IMR-90 (cell line): Measurements from ENCODE around the gene CPED1. TPM values are rescaled to one million over a fixed set of nuclear protein-coding genes. Genes with fewer than 3 reads are reported as not detected.

Experiments
- ATAC-seq: fragments of 200-7000 bp; cut with Tn5 transposase; 2 replicates; pipeline ENCODE4 v1.9.1; 2020; ENCODE audit warnings: low read depth, mild to moderate bottlenecking, moderate library complexity
- BruUV-seq: library from RNA; stranded (reverse); fragments of 400-500 nt; replicated peaks from 2 replicates; lab custom pipeline; 2021; lab: Mats Ljungman, UMichigan
- CTCF ChIA-PET: fragments of 300-600 bp; formaldehyde crosslinking; extraction: SDS; loops from one replicate; lab custom pipeline; 2021; ENCODE audit warnings: antibody characterized with exemption; lab: Yijun Ruan, JAX
- POLR2A ChIA-PET: fragments of 300-600 bp; sonication (Branson Sonifier 250); formaldehyde crosslinking; loops from one replicate; lab custom pipeline; 2022; ENCODE audit warnings: antibody characterized with exemption; ENCODE audit not compliant: unreplicated experiment; lab: Charles Lee
- DNase-seq: peaks from one replicate; pipeline ENCODE4 v3.0.0; 2013
- H2AFZ ChIP-seq: replicated peaks from 2 replicates; pipeline ENCODE3; 2013; ENCODE audit warnings: low read length, mild to moderate bottlenecking; ENCODE audit not compliant: poor library complexity
- H2AK5ac ChIP-seq: 2 replicates; pipeline ENCODE4 v1.6.1; 2013; ENCODE audit warnings: low read depth, low read length, inconsistent platforms
- H2AK9ac ChIP-seq: replicated peaks from 2 replicates; pipeline ENCODE3; 2013; ENCODE audit warnings: mild to moderate bottlenecking, low read depth, low read length, moderate library complexity; ENCODE audit not compliant: poor library complexity
- H2BK120ac ChIP-seq: 2 replicates; pipeline ENCODE4 v1.6.1; 2013; ENCODE audit warnings: low read depth, low read length, inconsistent platforms
- H2BK15ac ChIP-seq: 3 replicates; pipeline ENCODE4 v1.6.1; 2013; ENCODE audit warnings: low read depth, low read length, inconsistent platforms
- H2BK20ac ChIP-seq: 2 replicates; pipeline ENCODE4 v1.6.1; 2013; ENCODE audit warnings: low read depth, mild to moderate bottlenecking, inconsistent platforms, low read length, moderate library complexity
- H2BK5ac ChIP-seq: 2 replicates; pipeline ENCODE4 v1.6.1; 2013; ENCODE audit warnings: mild to moderate bottlenecking, low read depth, low read length, inconsistent platforms; ENCODE audit not compliant: poor library complexity, severe bottlenecking
- H3K14ac ChIP-seq: replicated peaks from 2 replicates; pipeline ENCODE4 v1.6.1; 2013; ENCODE audit warnings: low read depth, low read length, inconsistent platforms
- H3K18ac ChIP-seq: 2 replicates; pipeline ENCODE4 v1.6.1; 2013; ENCODE audit warnings: low read depth, low read length, control low read depth
- H3K23ac ChIP-seq: 2 replicates; pipeline ENCODE4 v1.6.1; 2013; ENCODE audit warnings: low read depth, low read length, inconsistent platforms
- H3K27ac ChIP-seq: 2 replicates; pipeline ENCODE4 v1.5.1; 2013; ENCODE audit warnings: mild to moderate bottlenecking, control low read depth, low read length; ENCODE audit not compliant: insufficient read depth
- H3K27me3 ChIP-seq: 2 replicates; pipeline ENCODE4 v1.6.1; 2013; ENCODE audit warnings: low read length; ENCODE audit not compliant: control insufficient read depth, insufficient read depth
- H3K36me3 ChIP-seq: 2 replicates; pipeline ENCODE4 v1.6.1; 2013; ENCODE audit warnings: low read length, mixed read lengths; ENCODE audit not compliant: control insufficient read depth, insufficient read depth
- H3K4ac ChIP-seq: 2 replicates; pipeline ENCODE4 v1.6.1; 2013; ENCODE audit warnings: low read depth, low read length, inconsistent platforms
- H3K4me1 ChIP-seq: 2 replicates; pipeline ENCODE4 v1.6.1; 2013; ENCODE audit warnings: low read length, mixed read lengths; ENCODE audit not compliant: control insufficient read depth, insufficient read depth
- H3K4me2 ChIP-seq: 2 replicates; pipeline ENCODE4 v1.6.1; 2013; ENCODE audit warnings: low read depth, mild to moderate bottlenecking, control low read depth, low read length, moderate library complexity
- H3K4me3 ChIP-seq: 2 replicates; pipeline ENCODE4 v1.5.1; 2013; ENCODE audit warnings: low read depth, mild to moderate bottlenecking, control low read depth, low read length, moderate library complexity; ENCODE audit not compliant: insufficient read depth
- H3K56ac ChIP-seq: 2 replicates; pipeline ENCODE4 v1.6.1; 2013; ENCODE audit warnings: low read length, inconsistent platforms; ENCODE audit not compliant: insufficient read depth; ENCODE audit errors: extremely low read depth
- H3K79me1 ChIP-seq, 2 experiments: 2 replicates each; pipeline ENCODE4 v1.6.1; 2013; ENCODE audit warnings: low read length in 2 of 2, inconsistent platforms in 1 of 2, low read depth in 1 of 2
- H3K9ac ChIP-seq: 2 replicates; pipeline ENCODE4 v1.6.1; 2013; ENCODE audit warnings: low read depth, low read length, control low read depth
- H3K9me1 ChIP-seq: 2 replicates; pipeline ENCODE4 v1.6.1; 2013; ENCODE audit warnings: low read length, inconsistent platforms; ENCODE audit not compliant: insufficient read depth
- H3K9me3 ChIP-seq: 2 replicates; pipeline ENCODE4 v1.6.1; 2013; ENCODE audit warnings: low read length; ENCODE audit not compliant: control insufficient read depth, insufficient read depth
- H4K20me1 ChIP-seq: 2 replicates; pipeline ENCODE4 v1.6.1; 2013; ENCODE audit warnings: low read length, inconsistent platforms; ENCODE audit not compliant: insufficient read depth
- H4K5ac ChIP-seq: 2 replicates; pipeline ENCODE4 v1.6.1; 2013; ENCODE audit warnings: mild to moderate bottlenecking, low read depth, low read length, control low read depth
- H4K8ac ChIP-seq, 2 experiments: 2 replicates each; pipeline ENCODE4 v1.6.1; 2013; ENCODE audit warnings: low read depth in 2 of 2, low read length in 2 of 2, control low read depth in 1 of 2, inconsistent platforms in 1 of 2
- H4K91ac ChIP-seq: 2 replicates; pipeline ENCODE4 v1.6.1; 2013; ENCODE audit warnings: low read depth, low read length, inconsistent platforms; ENCODE audit not compliant: insufficient read depth
- BHLHE40 ChIP-seq: fragments of 150-350 bp; IDR thresholded peaks from 2 replicates; pipeline ENCODE4 v1.6.1; 2016; ENCODE audit warnings: mild to moderate bottlenecking, low read depth, low read length
- CHD1 ChIP-seq: IDR thresholded peaks from 2 replicates; pipeline ENCODE4 v1.6.1; 2012; ENCODE audit warnings: low read depth, low read length, improper control_type of control experiment
- FOS ChIP-seq: fragments of 150-350 bp; IDR thresholded peaks from 2 replicates; pipeline ENCODE4 v1.6.1; 2016; ENCODE audit warnings: low read depth, low read length
- MAZ ChIP-seq: IDR thresholded peaks from 2 replicates; pipeline ENCODE4 v1.6.1; 2012; ENCODE audit warnings: low read depth, mild to moderate bottlenecking, low read length, improper control_type of control experiment, moderate library complexity, borderline replicate concordance
- MXI1 ChIP-seq: IDR thresholded peaks from 2 replicates; pipeline ENCODE4 v1.6.1; 2012; ENCODE audit warnings: low read depth, mild to moderate bottlenecking, low read length, moderate library complexity, borderline replicate concordance
- NFE2L2 ChIP-seq: fragments of 150-350 bp; IDR thresholded peaks from 2 replicates; pipeline ENCODE4 v1.6.1; 2016; ENCODE audit warnings: low read depth, mild to moderate bottlenecking, low read length
- POLR2A ChIP-seq: IDR thresholded peaks from 2 replicates; pipeline ENCODE4 v1.6.1; 2012; ENCODE audit warnings: mild to moderate bottlenecking, low read depth, low read length
- WGBS, 2 experiments: methylation state at CpG; one replicate each; pipeline versions ENCODE4 v1.1.5 to v1.1.7; 2013; ENCODE audit warnings: missing lambda C conversion rate in 2 of 2; ENCODE audit not compliant: insufficient read length in 1 of 2; ENCODE audit errors: extremely low coverage in 2 of 2; 5-methylcytosine and 5-hydroxymethylcytosine counted together
- dilution Hi-C: fragments of 300-500 bp; cut with HindIII; formaldehyde crosslinking; loops from one replicate; pipeline ENCODE4 v1.14.3; 2018; ENCODE audit warnings: low sequenced_read_pairs; ENCODE audit not compliant: unreplicated experiment
- in situ Hi-C: fragments of 300-500 bp; cut with MboI; formaldehyde crosslinking; loops from 3 replicates; pipeline ENCODE4 v1.14.3; 2019; ENCODE audit warnings: low sequenced_read_pairs, inconsistent platforms, mixed read lengths
- intact Hi-C: fragments of 100-400 bp; cut with micrococcal nuclease; formaldehyde crosslinking; loops from 2 replicates; pipeline ENCODE4 v1.10.0; 2022
- polyA plus RNA-seq, 3 experiments: library from polyadenylated mRNA; depleted of rRNA; stranded (reverse); fragments of >200 nt; gene quantifications; 2 replicates each; pipeline ENCODE4 v1.2.3, GENCODE V29; 2012; ENCODE audit warnings: low replicate concordance in 1 of 3
- total RNA-seq: library from RNA; depleted of rRNA; stranded (reverse); fragments of >200 nt; gene quantifications from 2 replicates; pipeline ENCODE4 v1.2.3, GENCODE V29; 2012
- TF ChIP-seq, protein P1 (sequence below): conservative IDR thresholded peaks from 2 replicates; pipeline ENCODE4 v1.5.1; 2012; ENCODE audit warnings: mild to moderate bottlenecking, low read depth, low read length, improper control_type of control experiment
- TF ChIP-seq, protein P2 (sequence below): fragments of 150-350 bp; IDR thresholded peaks from 2 replicates; pipeline ENCODE4 v1.6.1; 2017; ENCODE audit warnings: mild to moderate bottlenecking, antibody characterized with exemption, low read length, low read depth

CPED1 gene
- total and polyA plus RNA-seq, 2 of the 4 experiments (the other 2 are of a cell fraction), result 31.2 to 96.8 TPM

DNA sequence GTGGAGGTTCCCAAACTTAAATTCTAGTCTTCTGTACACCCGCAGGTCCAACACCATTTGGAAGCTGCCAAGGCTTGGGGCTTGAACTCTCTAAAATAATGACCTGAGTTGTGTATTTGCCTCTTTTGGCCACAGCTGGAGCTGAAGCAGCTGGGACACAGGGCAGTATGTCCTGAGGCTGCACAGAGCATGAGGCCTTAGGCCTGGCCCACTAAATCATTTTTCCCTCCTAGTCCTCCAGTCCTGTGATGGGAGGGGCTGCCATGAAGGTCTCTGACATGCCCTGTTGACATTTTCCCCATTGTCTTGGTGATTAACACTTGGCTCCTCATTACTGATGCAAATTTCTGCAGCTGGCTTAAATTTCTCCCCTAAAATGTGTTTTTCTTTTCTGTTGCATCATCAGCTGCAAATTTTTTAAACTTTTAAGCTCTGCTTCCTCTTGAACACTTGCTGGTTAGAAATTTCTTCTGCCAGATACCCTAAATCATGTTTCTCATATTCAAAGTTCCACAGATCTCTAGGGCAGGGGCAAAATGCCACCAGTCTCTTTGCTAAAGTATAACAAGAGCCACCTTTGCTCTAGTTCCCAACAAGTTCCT lies 296.7 kb downstream of the CPED1 start:
- intact Hi-C loops (no loop called here), dilution Hi-C loops (no loop called here), in situ Hi-C loops (no loop called here)
- H2BK20ac ChIP-seq, result no peak overlapping the region
- peaks cover 4% of the 10 kb centered on the region; the same call in 1 of the 2 replicates for H3K4me1 ChIP-seq
- no peak for ATAC-seq
- no peak overlapping the region for H4K91ac ChIP-seq
- no peak overlapping the region for H3K4ac ChIP-seq
- POLR2A ChIA-PET, result no interaction called here
- H3K14ac ChIP-seq, result no peak overlapping the region
- H3K18ac ChIP-seq, result no peak overlapping the region
- H3K9me3 ChIP-seq, result peaks cover 4% of the 10 kb centered on the region
- no peak overlapping the region for H2AK5ac ChIP-seq
- no peaks in the 10 kb centered on the region for H4K20me1 ChIP-seq
- no peak overlapping the region for H3K27ac ChIP-seq
- CTCF ChIA-PET, result no interaction called here
- no peak overlapping the region for H2BK15ac ChIP-seq
- peaks cover 5% of the 10 kb centered on the region; the same call in 1 of the 2 replicates for H3K36me3 ChIP-seq
- H4K5ac ChIP-seq, result no peak overlapping the region
- no CpG with 5 or more reads among the region's 1 CpG for WGBS, 2 experiments
- no peak overlapping the region for H3K56ac ChIP-seq
- no peak overlapping the region for H2BK120ac ChIP-seq
- H3K27me3 ChIP-seq, result no peaks in the 10 kb centered on the region
- TF ChIP-seq POLR2A, result no peak
- TF ChIP-seq CHD1, result no peak
- no peak for TF ChIP-seq MXI1
- TF ChIP-seq MAZ, result no peak
- TF ChIP-seq, protein P1, sequence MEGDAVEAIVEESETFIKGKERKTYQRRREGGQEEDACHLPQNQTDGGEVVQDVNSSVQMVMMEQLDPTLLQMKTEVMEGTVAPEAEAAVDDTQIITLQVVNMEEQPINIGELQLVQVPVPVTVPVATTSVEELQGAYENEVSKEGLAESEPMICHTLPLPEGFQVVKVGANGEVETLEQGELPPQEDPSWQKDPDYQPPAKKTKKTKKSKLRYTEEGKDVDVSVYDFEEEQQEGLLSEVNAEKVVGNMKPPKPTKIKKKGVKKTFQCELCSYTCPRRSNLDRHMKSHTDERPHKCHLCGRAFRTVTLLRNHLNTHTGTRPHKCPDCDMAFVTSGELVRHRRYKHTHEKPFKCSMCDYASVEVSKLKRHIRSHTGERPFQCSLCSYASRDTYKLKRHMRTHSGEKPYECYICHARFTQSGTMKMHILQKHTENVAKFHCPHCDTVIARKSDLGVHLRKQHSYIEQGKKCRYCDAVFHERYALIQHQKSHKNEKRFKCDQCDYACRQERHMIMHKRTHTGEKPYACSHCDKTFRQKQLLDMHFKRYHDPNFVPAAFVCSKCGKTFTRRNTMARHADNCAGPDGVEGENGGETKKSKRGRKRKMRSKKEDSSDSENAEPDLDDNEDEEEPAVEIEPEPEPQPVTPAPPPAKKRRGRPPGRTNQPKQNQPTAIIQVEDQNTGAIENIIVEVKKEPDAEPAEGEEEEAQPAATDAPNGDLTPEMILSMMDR, result no peak
- no peak for TF ChIP-seq FOS
- TF ChIP-seq BHLHE40, result no peak
- TF ChIP-seq, protein P2, sequence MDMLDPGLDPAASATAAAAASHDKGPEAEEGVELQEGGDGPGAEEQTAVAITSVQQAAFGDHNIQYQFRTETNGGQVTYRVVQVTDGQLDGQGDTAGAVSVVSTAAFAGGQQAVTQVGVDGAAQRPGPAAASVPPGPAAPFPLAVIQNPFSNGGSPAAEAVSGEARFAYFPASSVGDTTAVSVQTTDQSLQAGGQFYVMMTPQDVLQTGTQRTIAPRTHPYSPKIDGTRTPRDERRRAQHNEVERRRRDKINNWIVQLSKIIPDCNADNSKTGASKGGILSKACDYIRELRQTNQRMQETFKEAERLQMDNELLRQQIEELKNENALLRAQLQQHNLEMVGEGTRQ, result no peak
- TF ChIP-seq NFE2L2, result no peak
- H3K23ac ChIP-seq, result no peak overlapping the region
- H4K8ac ChIP-seq, result no peak overlapping the region
- H3K9ac ChIP-seq, result no peak overlapping the region
- H3K9me1 ChIP-seq, result 0 out of 2 replicates have a peak, but pooled peaks cover 3% of the 10 kb centered on the region
- no peak overlapping the region for H2AK9ac ChIP-seq
- no peak overlapping the region for H2BK5ac ChIP-seq
- H2AFZ ChIP-seq, result no peak overlapping the region
- no TSS peak for BruUV-seq
- no peak for DNase-seq
- H3K4me3 ChIP-seq, result no peak overlapping the region
- H3K79me1 ChIP-seq, result peaks cover 4 to 7% of the 10 kb centered on the region in 2 experiments; a peak in 1 of 4 replicates
- no peak overlapping the region for H3K4me2 ChIP-seq
